ENCODE results near the gene PIGP.

GRCh38 chr21:37087188-37087587, 14.3 kb upstream of the PIGP start:
- TF ChIP-seq CTCF (IDR thresholded peaks at IDR 0.05; ENCODE audit: low read depth, low read length) = no peak
- TF ChIP-seq EZH2phosphoT487 (IDR thresholded peaks at IDR 0.05; ENCODE audit: low read depth) = no peak
